Measurements from ENCODE around the gene GPR37L1.

- no peak for TF ChIP-seq CTCF (IDR thresholded peaks at IDR 0.05; ENCODE audit: low read depth, low read length)
- peak; percentile 15 for TF ChIP-seq POLR2A (IDR thresholded peaks at IDR 0.05; ENCODE audit: extremely low read depth, insufficient read length)
Measured at GRCh38 chr1:202164271-202165037, 41.7 kb downstream of the GPR37L1 start.

Data from NB4 (cell line).